ENCODE data around the gene PPP6R1.

The PPP6R1 gene

GRCh38 chr19:55258828-55259539 is at the start of gene PPP6R1:
Gene PPP6R1 (minus strand): TSS chr19:55259017. CDS start chr19:55247103, 11,914 bp downstream.
- DNase-seq: peak; percentile 90

DNA sequence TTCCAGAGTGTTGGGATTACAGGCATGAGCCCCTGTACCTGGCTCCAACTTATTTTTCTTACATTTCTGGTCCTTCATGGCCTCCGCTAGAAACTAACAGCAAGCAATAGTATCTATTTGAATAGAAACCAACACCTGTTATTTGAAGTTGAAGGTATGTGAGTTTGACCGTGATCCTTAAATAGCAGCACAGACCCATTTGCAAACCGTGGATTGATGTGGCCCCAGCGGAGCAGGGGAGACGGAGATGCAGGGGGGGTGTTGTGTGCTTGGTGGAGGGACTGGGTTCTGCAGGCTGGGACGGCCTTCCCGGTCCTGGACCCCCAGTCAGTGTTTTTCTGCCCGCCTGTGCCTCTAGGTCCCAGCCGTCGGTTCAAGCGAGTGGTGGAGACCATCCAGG is 49.5 kb upstream of the PPP6R1 start:
- DNase-seq: no peak

GRCh38 chr19:55306712-55307111 is 47.9 kb upstream of the PPP6R1 start:
- no peak for DNase-seq

DNA sequence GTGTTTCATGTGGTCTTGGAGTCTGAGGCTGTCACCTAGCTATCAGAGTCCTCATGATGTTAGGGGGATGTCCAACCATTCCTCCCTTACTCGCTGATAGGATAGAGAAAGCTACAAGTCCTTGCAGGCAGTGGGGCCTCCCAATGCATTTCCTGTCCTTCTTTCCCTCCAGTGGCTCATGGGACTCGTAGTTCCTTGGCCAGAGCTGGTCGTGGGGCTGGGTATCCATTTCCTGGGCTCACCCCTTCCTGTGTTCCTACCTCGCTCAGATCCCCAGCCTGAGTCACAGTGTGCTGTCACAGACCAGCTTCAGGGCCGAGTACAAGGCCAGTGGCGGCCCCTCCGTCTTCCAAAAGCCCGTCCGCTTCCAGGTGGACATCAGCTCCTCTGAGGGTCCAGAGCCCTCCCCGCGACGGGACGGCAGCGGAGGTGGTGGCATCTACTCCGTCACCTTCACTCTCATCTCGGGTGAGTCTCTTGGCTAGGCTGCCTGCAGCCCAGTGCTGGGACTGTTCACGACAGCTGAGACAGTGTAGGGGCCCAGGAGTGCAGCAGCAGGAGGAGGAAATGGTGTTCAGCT is 47.3 kb upstream of the PPP6R1 start:
- no peak for DNase-seq

DNA sequence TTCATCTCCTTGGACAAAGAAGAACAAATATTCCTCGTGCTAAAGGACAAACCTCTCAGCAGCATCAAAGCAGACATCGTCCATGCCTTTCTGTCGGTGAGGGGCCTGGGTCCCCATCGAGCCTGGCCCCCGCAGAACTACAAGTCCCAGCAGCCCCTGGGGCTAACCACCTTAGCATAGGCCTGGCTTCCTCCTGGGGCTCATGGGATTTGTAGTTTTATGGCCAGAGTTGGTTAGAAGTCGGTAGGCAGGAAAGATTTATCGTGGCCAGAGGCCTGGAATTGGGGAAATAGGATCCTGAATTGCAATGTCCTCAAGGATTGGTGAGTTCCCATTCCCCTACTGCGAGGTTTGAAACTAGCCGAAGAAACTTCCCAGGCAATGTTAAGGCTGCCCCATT is 46.7 kb upstream of the PPP6R1 start:
- peak; percentile 9 for DNase-seq

DNA sequence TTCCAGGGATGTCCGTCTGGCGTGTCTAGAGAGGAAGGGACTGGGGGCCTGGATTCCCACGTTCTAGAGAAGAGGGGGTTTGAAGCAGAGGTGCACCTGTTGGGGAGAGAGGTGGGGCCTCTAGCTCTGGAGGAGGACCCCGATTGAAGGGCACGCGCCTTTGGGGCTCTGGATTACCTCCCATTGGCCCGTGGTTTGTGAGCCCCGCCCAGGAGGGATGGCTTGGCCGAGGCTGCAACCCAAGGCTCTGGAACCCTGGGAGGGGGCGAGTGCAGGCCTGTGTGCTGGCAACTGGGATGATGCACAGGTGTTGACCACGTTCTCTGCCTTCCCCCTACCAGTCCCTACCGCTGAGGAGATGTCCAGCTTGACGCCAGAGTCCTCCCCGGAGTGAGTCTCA is 46.2 kb upstream of the PPP6R1 start:
- DNase-seq: no peak

DNA sequence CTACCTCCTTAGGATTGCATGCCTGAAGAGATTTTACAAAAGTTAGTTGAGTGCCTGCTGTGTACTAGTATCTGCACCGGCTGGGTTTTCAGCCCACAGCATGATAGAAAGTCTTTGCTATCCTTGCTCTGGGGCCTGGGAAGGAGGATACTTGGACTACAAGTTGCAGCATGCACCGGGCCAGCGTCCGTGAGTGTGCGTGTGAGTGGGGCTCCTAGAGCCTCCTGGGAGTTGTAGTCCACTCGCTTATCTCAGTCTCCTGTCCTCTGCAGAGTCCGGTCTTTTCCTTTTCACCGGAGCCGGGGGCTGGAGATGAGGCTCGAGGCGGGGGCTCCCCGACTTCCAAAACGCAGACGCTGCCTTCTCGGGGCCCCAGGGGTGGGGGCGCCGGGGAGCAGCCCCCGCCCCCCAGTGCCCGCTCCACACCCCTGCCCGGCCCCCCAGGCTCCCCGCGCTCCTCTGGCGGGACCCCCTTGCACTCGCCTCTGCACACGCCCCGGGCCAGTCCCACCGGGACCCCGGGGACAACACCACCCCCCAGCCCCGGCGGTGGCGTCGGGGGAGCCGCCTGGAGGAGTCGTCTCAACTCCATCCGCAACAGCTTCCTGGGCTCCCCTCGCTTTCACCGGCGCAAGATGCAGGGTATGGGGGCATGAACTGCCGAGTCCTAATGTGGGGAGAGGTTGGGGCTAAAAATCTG is 45.6 kb upstream of the PPP6R1 start:
- no peak for DNase-seq

DNA sequence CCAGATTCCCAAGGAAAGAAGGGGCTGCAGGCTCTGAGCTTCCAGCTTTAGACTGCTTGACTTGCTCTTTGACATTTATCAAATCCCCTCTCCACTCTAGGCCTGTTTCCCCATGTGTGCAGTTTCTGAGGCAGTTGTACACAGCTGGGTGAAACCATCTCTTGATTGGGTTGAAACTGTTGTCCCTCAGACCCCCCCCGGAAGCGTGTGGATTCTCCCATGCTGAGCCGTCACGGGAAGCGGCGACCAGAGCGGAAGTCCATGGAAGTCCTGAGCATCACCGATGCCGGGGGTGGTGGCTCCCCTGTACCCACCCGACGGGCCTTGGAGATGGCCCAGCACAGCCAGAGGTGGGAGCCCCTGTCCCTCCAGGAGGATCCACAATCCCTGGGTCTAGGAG is 44.7 kb upstream of the PPP6R1 start:
- no peak for DNase-seq

GRCh38 chr19:55302318-55302703 is 43.5 kb upstream of the PPP6R1 start:
- DNase-seq: no peak

GRCh38 chr19:55301459-55302317 is 42.9 kb upstream of the PPP6R1 start:
- DNase-seq: peak; percentile 87

DNA sequence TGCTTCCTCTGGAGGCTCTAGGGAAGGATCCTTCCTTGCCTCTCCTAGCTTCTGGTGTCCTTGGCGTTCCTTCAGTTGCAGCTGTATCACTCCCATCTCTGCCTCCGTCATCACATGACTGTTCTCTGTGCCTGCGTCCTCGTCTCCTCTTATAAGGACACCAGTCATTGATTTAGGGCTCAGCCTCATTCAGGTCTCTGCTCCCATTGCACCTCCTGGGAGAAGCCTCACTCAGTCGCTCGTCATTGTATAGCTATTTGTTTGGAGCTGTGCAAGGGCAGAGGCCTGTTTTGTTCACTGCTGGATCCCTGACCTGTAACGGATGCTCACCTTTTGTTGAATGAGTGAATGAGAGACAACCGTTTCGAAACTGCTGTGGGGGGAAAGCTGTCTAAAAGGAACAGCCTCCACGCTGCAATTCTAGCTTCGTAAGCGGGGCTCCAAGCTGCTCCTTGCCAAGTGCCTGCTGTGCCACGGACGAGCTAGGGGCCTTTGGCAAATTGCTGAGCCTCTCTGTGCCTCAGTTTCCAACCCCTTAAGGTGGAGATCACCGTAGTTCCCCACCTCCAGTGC is 42.2 kb upstream of the PPP6R1 start:
- no peak for DNase-seq

DNA sequence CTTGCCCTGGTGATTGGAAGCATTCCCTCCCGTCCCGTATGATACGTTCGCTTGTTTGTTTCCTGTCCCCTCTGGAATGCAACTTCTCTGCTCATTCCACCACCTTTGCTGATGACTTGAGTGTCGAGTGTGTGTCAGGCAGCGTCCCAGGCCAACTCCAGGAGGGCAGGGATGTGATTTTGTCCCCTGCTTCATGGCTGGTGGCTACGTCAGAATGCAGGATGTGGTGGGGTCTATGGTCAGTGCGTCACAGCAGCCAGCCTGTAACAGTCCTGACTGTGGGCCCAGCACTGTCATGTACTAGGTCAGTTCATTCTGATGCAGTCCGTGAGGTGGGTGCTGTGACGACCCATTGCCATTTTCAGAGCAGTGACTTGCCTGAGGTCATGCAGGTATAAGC is 41.2 kb upstream of the PPP6R1 start:
- DNase-seq: no peak

DNA sequence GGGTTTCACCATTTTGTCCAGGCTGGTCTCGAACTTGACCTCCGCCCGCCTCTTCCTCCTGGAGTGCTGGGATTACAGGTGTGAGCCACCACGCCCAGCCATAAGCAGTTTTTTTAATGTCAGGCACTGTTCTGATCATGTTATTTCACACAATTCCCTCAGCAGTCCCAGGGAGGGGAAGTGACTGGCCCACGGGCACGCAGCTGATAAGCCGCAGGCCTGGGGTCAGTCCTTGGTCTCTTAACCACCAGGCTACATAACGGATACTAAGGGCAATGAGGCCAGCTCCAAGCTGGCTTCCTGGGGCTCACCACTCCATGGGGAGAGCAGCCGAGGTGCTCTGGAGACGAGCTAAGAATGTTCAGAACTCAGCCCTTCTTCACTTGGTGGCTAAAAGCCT is 38.5 kb upstream of the PPP6R1 start:
- DNase-seq: no peak

DNA sequence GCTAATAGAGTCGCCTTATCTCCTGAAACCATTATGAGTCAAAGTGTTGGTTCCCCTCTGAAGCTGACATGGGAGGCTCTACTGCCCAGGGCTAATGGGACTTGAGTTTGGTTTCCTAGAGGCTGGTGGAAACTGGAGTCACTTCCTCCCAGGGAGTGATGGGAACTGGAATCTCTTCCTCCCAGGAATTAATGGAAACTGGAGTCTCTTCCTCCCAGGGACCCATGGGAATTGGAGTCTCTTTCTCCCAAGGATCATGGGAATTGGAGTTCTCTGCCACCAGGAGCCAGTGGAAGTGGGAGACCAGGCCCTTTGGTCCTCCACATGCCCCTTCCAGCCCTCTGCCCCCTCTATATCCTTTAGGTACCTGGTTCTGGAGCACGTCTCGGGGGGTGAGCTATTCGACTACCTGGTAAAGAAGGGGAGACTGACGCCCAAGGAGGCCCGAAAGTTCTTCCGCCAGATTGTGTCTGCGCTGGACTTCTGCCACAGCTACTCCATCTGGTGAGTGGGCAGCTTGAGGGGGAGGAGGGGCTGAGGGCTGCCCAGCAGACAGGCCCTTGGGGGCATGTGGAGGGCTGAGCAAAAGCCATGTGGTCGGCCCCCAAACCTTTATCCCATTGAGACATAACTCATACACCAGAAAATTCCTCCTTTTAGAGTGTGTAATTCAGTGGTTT is 30.4 kb upstream of the PPP6R1 start:
- no peak for DNase-seq

DNA sequence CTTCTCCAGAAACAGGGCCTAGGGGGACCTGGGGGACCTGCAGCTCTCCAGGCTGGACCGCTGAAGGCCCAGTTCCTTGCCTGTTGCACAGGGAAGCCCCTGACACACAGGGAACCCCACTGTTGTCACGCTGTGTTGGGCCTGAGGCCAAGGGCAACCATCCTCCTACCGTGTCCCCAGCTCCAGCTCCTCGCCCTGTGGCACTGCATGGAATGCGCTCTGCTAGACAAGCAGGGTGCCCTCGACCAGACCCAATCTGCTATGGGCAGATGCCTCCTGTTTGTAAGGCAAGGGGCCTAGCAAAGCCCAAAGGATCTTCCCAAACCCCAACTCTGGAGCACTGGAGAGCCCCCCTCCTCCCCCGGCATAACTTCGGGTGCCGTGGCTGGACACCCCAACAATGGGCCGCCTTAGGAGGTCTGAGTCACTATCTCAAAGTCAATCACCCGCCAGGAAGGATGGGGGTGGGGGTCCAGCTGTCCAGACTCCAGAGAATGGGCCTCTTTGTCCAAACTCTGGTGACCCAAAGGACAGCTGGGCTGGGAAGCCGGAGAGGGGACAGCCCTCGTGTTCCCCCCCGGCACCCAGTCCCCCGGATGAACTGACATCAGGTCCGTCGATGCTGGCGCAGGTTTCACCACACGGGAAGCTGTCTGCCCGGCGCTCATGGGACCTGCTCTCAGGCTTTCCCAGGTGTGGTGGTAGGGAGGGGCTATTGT is 28.7 kb upstream of the PPP6R1 start:
- no peak for DNase-seq

- DNase-seq: no peak
Measured at GRCh38 chr19:55285229-55285890, 26.5 kb upstream of the PPP6R1 start.

GRCh38 chr19:55284405-55285058 is 25.7 kb upstream of the PPP6R1 start:
- DNase-seq: no peak

DNA sequence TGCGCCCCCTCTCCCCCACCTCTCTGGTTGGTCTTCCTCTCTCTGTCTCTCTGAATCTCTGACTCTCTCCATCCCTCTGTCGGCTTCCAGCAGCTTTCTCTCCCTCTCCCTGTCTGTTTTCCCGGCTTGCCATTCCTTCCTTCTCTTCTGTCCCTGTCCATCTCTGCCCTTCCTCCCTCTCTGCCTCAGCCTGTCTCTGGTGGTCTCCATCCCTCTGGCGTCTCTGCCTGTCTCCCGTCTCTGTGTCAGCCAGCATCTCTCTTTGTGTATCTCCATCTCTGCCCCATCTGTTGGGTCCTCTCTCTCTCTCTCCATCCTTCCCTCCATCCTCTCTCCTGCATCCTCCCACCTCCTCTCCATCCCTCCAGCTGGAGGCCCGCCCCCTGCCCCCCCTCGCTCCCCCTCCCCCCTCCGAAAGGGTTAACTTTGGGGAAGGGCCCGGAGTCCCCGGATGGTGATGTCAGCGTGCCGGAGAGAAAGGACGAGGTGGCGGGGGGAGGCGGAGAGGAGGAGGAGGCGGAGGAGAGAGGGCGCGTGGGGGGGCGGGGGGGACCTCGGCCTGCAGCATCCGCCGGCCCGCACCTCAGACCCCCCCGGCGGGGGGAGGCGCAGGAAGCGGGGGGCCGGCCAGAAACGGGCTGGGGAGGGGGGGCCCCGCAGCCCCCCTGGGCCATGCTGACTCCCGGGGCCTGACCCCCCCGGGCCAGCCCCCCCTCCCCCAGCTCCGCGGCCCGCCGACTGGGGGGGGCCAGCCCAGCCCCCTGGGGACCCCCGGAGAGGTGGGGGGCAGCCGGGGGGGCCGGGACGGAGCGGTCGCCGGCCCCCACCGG is 24.9 kb upstream of the PPP6R1 start, which contains the start of gene BRSK1:
TSS of gene BRSK1 (plus strand) at position 450 of the 830 bp plus-strand sequence. CDS start 446 bp downstream, outside the sequence.
- DNase-seq: peak; percentile 20
